T1000 (cell line): ENCODE results near the gene CCDC92.
"Not testable (repeated sequence)": the region's sequence is repeated elsewhere in the genome, so short reads cannot be mapped to it uniquely, and the experiment has no call there.

Experiments
- DNase-seq: peaks from one replicate; lab custom pipeline; 2025; ENCODE audit warnings: mixed read lengths; lab: John Stamatoyannopoulos, UW

Gene CCDC92

GRCh38 chr12:123936956-123937706, 35.5 kb downstream of the CCDC92 start:
- no peak for DNase-seq

DNA sequence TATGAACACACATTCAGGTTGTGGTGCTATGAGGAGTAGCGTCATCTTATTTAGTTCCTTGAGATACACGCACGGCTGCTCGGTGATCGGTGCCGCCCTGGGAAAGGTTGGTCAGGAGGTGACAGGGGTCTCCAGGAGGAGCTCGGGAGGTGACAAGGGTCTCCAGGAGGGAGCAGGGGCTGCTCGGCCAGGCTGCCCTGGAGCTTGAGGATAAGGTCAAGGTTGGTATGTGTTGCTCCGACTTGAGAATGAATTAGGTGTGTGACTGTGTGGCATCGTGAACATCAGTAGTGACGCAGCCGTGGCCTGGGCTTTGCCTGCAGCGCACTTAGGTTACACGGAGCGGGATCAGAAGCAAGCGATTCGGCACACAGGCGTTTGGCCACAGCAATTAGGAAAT, 36.2 kb downstream of the CCDC92 start:
- DNase-seq = no peak

DNA sequence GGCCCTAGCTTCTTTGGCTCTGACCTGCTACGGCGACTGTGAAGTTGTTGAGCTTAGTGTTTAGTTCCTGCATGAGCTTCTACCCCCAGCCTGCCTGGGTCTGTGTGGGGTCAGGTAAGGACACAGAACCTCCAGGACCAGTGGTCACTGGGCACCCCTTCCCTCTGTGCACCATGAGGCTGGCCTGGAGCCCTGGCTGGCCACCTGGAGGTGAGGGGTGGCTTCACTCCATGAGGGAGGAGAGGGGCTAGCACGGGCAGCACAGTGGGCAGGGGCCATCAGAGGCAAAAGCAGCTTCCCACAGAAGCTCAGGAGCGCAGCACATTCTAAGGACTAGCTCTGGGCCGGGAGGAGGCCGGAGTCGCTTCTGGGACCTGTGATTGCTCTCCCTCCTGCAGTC, 36.7 kb downstream of the CCDC92 start:
- no peak for DNase-seq

DNA sequence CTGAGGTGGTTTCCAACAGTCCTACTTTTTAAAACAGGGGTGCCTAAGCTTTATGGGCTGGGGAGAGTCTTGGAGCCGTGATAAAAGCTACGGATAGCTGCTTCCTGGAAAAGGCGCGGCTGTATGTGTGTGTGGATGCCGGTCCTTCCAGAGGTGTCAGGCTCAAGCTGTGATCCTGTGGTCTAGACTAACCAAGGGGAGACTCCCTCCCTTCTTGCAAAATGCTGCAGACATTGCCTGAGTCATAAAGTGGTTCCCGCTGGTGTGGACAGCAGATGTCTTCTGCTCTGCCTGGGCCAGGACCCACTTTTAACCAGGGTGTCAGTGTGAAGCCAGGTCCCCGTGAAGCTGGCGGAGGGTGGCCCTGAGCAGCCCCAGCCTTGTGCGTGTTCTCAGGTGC, 37.8 kb downstream of the CCDC92 start:
- DNase-seq = no peak

DNA sequence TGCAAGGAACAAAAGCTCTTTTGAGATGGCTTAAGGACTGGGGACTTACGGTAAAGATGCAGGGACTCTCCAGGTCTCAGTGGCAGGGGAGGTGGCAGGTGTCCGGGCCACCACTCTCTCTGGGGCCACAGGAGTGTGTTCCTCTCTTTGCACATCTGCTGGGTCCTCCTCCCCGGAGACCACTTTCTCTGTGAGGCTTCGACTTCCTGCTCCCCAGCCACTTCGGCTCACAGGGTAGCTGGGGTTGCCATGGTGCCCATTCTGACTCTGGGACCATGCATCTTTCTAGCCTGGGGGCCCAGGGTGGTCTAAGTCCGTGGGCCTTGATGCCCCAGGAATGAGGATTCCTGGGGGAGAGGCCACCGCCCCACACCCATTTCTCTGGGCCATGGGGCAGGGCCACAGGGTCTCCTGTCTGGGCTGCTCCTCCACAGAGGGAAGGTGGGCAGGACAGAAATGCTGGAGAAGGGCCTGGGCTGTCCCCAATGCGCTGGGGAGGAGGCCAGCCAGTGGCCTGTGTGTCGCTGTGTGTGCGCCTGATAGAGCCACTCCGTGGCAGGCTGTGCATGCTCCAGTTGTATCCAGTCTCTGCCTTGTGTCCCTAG, 38.5 kb downstream of the CCDC92 start:
- no peak for DNase-seq

GRCh38 chr12:123933214-123933613, 39.4 kb downstream of the CCDC92 start:
- DNase-seq = no peak

DNA sequence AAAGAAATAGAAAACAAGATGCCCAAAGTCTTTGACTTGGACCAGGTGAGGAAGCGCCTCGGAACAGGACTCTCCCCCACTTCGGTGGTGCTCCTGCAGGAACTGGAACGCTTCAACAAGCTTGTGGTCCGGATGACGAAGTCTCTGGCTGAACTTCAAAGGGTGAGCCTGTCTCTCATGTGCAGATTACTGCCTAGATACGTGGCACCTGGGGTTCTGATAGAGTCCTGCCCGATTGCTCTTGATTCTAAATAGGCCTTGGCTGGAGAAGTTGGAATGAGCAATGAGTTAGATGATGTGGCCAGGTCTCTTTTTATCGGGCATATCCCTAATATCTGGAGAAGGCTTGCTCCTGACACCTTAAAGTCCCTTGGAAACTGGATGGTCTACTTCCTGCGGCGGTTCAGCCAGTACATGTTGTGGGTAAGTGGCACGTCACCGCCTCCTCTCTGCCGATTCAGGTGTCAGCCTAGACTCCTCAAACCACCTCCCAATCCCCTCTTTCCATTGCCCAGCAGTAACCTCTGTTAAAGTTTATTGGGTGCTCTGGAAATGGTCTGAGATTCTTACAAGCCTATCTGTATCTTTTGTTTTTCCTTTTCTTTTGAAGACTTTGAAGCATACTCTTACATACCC, 40.8 kb downstream of the CCDC92 start:
- DNase-seq = no peak

- no peak for DNase-seq
These were observed 42.6 kb downstream of the CCDC92 start for GRCh38 chr12:123929946-123930583.

DNA sequence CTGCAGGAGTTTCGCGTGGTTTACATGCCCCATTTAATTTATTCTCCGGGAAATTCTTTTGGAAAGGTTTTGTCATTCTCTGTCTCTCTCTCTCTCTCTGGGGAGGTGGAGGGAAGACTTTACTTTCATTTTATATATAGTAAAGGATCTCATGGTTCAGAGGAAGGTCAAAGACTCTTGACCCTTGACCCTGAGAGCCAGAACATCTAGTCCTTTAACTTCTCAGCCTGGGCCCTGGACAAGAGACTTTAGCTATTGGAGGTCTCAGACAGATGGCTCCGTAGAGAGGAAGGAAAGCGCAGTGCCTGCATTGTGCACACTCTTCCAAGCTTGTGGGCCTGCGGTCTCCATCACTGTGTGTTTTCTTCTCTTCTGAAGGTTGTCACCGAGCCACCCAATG, 43.7 kb downstream of the CCDC92 start:
- DNase-seq = no peak

- DNase-seq = no peak
These were observed 44.3 kb downstream of the CCDC92 start for GRCh38 chr12:123928274-123928865.

GRCh38 chr12:123924539-123924938, 48.1 kb downstream of the CCDC92 start:
- no peak for DNase-seq

GRCh38 chr12:123923927-123924326, 48.7 kb downstream of the CCDC92 start:
- DNase-seq = no peak

GRCh38 chr12:123923038-123923437, 49.6 kb downstream of the CCDC92 start:
- DNase-seq = no peak

- no peak for DNase-seq
These were observed 52.7 kb downstream of the CCDC92 start for GRCh38 chr12:123919980-123920360.

DNA sequence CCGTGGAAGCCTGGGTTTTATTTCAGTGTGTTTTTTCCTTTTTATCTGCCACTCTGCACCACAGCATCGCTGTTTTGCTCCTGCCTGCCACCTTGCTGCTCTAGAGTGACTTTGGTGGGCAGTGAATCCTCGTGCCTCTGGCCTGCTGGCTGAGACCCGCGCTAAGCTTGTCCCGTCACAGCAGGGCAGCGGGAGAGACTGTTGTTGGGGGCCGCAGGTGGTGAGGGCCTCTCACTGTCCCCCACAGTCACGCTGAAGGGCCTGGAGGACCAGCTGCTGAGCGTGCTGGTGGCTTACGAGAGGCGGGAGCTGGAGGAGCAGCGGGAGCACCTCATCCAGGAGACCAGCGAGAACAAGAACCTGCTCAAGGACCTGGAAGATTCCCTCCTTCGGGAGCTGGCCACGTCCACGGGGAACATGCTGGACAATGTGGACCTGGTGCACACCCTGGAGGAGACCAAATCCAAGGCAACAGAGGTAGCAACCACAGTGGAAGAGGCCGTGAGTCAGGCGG, 55.2 kb downstream of the CCDC92 start:
- no peak for DNase-seq

GRCh38 chr12:123916729-123917128, 55.9 kb downstream of the CCDC92 start:
- no peak for DNase-seq

DNA sequence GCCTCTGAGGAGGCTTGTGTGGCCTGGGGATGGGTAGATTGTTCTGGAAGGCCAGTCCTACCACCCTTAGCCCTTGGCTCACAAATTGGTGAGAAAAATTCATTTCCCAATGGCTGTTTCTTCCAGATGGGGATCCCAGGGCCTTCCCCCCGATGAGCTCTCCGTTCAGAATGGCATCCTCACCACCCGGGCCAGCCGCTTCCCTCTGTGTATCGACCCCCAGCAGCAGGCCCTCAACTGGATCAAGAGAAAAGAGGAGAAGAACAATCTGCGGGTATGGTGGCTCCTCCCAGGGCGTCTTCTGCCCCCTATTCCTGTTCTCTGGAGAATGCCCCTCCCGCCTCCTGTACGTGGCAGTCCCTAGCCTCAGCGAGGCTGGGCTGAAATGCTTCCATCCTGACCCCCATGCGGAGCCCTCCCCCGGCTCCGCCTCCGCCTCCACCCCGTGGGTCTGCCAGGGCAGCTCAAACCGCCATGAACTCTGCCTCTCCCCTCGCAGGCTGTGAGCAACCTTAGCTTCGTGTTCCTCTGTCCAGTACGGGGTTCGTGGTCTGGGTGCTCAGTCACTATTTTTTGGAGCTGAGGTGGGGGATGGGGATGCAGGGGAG, 57.8 kb downstream of the CCDC92 start:
- no peak for DNase-seq

- DNase-seq = no peak
These were observed 59.9 kb downstream of the CCDC92 start for GRCh38 chr12:123912415-123913380.

GRCh38 chr12:123911672-123912409, 60.8 kb downstream of the CCDC92 start:
- not testable (repeated sequence) for DNase-seq

GRCh38 chr12:123910761-123911193, 61.9 kb downstream of the CCDC92 start:
- no peak for DNase-seq
